Peyer's patch (tissue), 4 donors: ENCODE data around the gene ZNF800. TPM values are rescaled to one million over a fixed set of nuclear protein-coding genes. Genes with fewer than 3 reads are reported as not detected.

ENCODE experiments used
- DNase-seq, 3 donors: peaks; one replicate each; pipeline ENCODE4 v3.0.0-alpha.2; 2017 to 2019
- H3K27ac ChIP-seq, 4 donors: fragments of 200-600 bp; sonication (generic); one replicate each; pipeline ENCODE4 v1.5.1; 2016 to 2019
- H3K27me3 ChIP-seq, 2 donors: fragments of 200-600 bp; sonication (generic); one replicate each; pipeline ENCODE4 v1.5.1; 2019
- H3K36me3 ChIP-seq, 3 donors: fragments of 200-600 bp; sonication (generic); one replicate each; pipeline ENCODE4 v1.5.1; 2016 to 2019
- H3K4me1 ChIP-seq, 4 donors: fragments of 200-600 bp; sonication (generic); one replicate each; pipeline ENCODE4 v1.5.1; 2016 to 2019
- H3K4me3 ChIP-seq, 4 donors: fragments of 200-600 bp; sonication (generic); 1 replicate in 3 of 4; 2 replicates in 1 of 4; pipeline ENCODE4 v1.5.1; 2016 to 2019; ENCODE audit warnings: mild to moderate bottlenecking in 1 of 4
- H3K9me3 ChIP-seq, 4 donors: fragments of 200-600 bp; sonication (generic); one replicate each; pipeline ENCODE4 v1.5.1; 2016 to 2019; ENCODE audit warnings: mild to moderate bottlenecking in 1 of 4
- POLR2A ChIP-seq, 2 donors: fragments of 450-650 bp; IDR thresholded peaks; one replicate each; pipeline ENCODE4 v1.5.1; 2017; ENCODE audit warnings: antibody characterized with exemption in 2 of 2, mild to moderate bottlenecking in 2 of 2, moderate library complexity in 2 of 2
- total RNA-seq, 4 donors: library from RNA; depleted of rRNA; stranded (reverse); fragments of >200 nt; gene quantifications; one replicate each; pipeline ENCODE4 v1.1.0, GENCODE V29; 2016
- TF ChIP-seq, protein P1 (sequence below), 6 experiments: fragments of 450-650 bp in 4 of 6; fragments of 200-600 bp in 2 of 6; sonication (generic) in 1 of 6; IDR thresholded peaks; one replicate each; pipeline ENCODE4 v1.5.1; 2017 to 2019; ENCODE audit warnings: antibody characterized with exemption in 6 of 6, mild to moderate bottlenecking in 3 of 6, moderate library complexity in 1 of 6

Gene ZNF800
- total RNA-seq, 4 donors from 2014 or later: 25.9 to 48.1 (median 30.9) TPM

- Histone ChIP-seq H3K9me3 (no peaks in the 10 kb centered on the region), H3K4me1 (no peaks in the 10 kb centered on the region), H3K4me3 (no peak overlapping the region), H3K27ac (no peak overlapping the region), H3K36me3 (no peaks in the 10 kb centered on the region), H3K27me3 (no peaks in the 10 kb centered on the region)
- no peak for DNase-seq
- no peak for TF ChIP-seq POLR2A (IDR thresholded peaks at IDR 0.05)
- TF ChIP-seq, protein P1, sequence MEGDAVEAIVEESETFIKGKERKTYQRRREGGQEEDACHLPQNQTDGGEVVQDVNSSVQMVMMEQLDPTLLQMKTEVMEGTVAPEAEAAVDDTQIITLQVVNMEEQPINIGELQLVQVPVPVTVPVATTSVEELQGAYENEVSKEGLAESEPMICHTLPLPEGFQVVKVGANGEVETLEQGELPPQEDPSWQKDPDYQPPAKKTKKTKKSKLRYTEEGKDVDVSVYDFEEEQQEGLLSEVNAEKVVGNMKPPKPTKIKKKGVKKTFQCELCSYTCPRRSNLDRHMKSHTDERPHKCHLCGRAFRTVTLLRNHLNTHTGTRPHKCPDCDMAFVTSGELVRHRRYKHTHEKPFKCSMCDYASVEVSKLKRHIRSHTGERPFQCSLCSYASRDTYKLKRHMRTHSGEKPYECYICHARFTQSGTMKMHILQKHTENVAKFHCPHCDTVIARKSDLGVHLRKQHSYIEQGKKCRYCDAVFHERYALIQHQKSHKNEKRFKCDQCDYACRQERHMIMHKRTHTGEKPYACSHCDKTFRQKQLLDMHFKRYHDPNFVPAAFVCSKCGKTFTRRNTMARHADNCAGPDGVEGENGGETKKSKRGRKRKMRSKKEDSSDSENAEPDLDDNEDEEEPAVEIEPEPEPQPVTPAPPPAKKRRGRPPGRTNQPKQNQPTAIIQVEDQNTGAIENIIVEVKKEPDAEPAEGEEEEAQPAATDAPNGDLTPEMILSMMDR (IDR thresholded peaks at IDR 0.05): no peak
These were observed 59.6 kb downstream of the ZNF800 start for GRCh38 chr7:127332880-127333279.

- Histone ChIP-seq H3K27me3 (no peaks in the 10 kb centered on the region), H3K36me3 (no peaks in the 10 kb centered on the region), H3K4me3 (no peak overlapping the region), H3K4me1 (no peaks in the 10 kb centered on the region), H3K27ac (no peak overlapping the region), H3K9me3 (no peaks in the 10 kb centered on the region)
- TF ChIP-seq, protein P1 (IDR thresholded peaks at IDR 0.05): no peak
- no peak for TF ChIP-seq POLR2A (IDR thresholded peaks at IDR 0.05)
- DNase-seq: no peak
These were observed 62.4 kb downstream of the ZNF800 start for GRCh38 chr7:127330070-127330469.

DNA sequence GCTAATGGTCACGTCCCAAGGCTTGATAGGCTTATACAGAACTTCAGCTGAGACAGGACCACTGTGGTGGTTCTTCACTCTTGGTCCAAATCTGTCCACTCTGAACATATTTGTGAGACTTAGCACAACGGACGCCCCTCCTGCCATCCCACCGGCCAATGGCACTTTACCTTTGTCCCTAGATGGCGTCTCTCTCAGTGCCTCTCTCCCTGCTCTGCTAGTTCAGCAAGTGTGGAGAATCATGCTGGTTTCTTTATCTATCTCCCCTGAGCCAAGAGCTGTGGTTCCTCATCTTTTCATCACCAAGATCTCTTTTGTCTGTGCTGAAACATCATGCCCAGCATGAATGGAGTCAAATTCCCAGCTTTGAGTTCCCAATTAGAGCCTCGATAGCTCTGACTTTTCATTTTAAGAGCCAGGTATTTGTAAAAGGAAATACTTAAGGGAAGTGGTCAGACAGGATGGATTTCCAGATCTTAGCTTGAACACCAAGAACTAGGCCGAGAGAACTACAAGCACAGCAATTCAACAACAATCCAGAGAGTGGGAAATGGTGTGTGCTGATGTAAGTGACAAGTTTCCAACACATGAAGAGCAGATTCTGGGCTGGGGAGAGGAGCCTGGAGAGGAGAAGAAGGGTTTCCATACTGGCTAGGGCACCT, 69.5 kb downstream of the ZNF800 start:
- H3K9me3 ChIP-seq: no peaks in the 10 kb centered on the region
- H3K27me3 ChIP-seq: no peaks in the 10 kb centered on the region
- H3K4me3 ChIP-seq: no peak overlapping the region
- no peaks in the 10 kb centered on the region for H3K36me3 ChIP-seq
- DNase-seq: no peak
- no peak for TF ChIP-seq POLR2A (IDR thresholded peaks at IDR 0.05)
- TF ChIP-seq, protein P1 (IDR thresholded peaks at IDR 0.05): no peak
- H3K27ac ChIP-seq: no peak overlapping the region
- H3K4me1 ChIP-seq: no peaks in the 10 kb centered on the region

DNA sequence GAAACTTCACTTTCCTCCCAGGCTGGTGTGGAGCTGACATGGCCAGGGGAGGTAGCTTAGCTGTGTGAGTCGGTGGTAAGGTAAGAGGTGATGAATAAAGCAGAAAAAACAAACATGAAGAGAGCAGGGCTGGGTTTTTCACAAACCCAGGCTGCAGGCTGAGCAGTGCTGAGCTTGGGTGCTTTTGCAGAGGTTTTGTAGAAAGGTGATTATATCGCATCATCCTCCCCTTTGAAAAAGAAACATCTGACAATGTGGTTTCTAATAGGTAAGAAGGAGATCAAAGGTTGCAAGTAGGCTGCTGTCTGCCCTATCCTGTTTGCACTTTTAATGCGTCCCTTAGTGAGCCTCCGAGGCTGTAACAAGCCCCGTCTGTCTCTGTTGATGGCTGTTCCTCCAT, 70.2 kb downstream of the ZNF800 start:
- Histone ChIP-seq H3K4me1 (no peaks in the 10 kb centered on the region), H3K27ac (no peak overlapping the region), H3K27me3 (no peaks in the 10 kb centered on the region), H3K36me3 (no peaks in the 10 kb centered on the region), H3K4me3 (no peak overlapping the region), H3K9me3 (no peaks in the 10 kb centered on the region)
- TF ChIP-seq, protein P1 (IDR thresholded peaks at IDR 0.05): no peak
- no peak for TF ChIP-seq POLR2A (IDR thresholded peaks at IDR 0.05)
- no peak for DNase-seq

- DNase-seq: no peak
- H3K9me3 ChIP-seq: no peaks in the 10 kb centered on the region
- H3K27ac ChIP-seq: no peak overlapping the region
- H3K4me3 ChIP-seq: no peak overlapping the region
- no peaks in the 10 kb centered on the region for H3K27me3 ChIP-seq
- H3K4me1 ChIP-seq: no peaks in the 10 kb centered on the region
- no peaks in the 10 kb centered on the region for H3K36me3 ChIP-seq
- TF ChIP-seq, protein P1 (IDR thresholded peaks at IDR 0.05): no peak
- no peak for TF ChIP-seq POLR2A (IDR thresholded peaks at IDR 0.05)
These were observed 71.5 kb downstream of the ZNF800 start for GRCh38 chr7:127320974-127321373.

Other genes with a start within 250 kb of the ZNF800 start
- 1 to 10 TPM in 2 of 4 donors, not detected in 2; 1.0 to 5.0 TPM for gene GRM8, start 139.8 kb downstream of the ZNF800 start, total RNA-seq
- 10 to 100 TPM; 17.2 to 21.3 (median 20.0) TPM for gene GCC1, start 192.9 kb upstream of the ZNF800 start, total RNA-seq
- 100 to 1,000 TPM in 3 of 4 donors, 10 to 100 TPM in 1; 52.8 to 149 (median 122) TPM for gene ARF5, start 195.7 kb upstream of the ZNF800 start, total RNA-seq
- 1 to 10 TPM in 2 of 4 donors, not detected in 2; 1.7 to 3.3 TPM for gene FSCN3, start 201.0 kb upstream of the ZNF800 start, total RNA-seq
- 1 to 10 TPM in 1 of 4 donors, under 1 TPM in 1, not detected in 2; 0.53 to 1.3 TPM for gene PAX4, start 225.4 kb upstream of the ZNF800 start, total RNA-seq